ENCODE data around the gene GHSR. TPM values are rescaled to one million over a fixed set of nuclear protein-coding genes. Genes with fewer than 3 reads are reported as not detected.
A peak's percentile ranks its signal among the peaks of the same experiment; 100 is the strongest.
"Not testable (repeated sequence)": the region's sequence is repeated elsewhere in the genome, so short reads cannot be mapped to it uniquely, and the experiment has no call there.

The GHSR gene
- total RNA-seq (not detected), polyA plus RNA-seq (not detected), total RNA-seq (not detected)

- Histone ChIP-seq H3K9me3 (ENCODE audit: control insufficient read depth in 2 of 3, low read length in 3 of 3) (no peaks in the 10 kb centered on the region), H3K4me1 (ENCODE audit: control insufficient read depth in 2 of 2, insufficient read depth in 2 of 2, low read length in 2 of 2) (peaks cover 15 to 20% of the 10 kb centered on the region in 2 donors), H3K27ac (ENCODE audit: low read depth, low read length) (no peak within 1 kb of the TSS), H3K4me3 (ENCODE audit: low read length) (peak within 1 kb of the TSS; percentile 34), H3K36me3 (ENCODE audit: control insufficient read depth in 2 of 3, insufficient read depth in 3 of 3, low read length in 3 of 3) (no peaks in the 10 kb centered on the region), H3K27me3 (ENCODE audit: control insufficient read depth in 2 of 2, insufficient read depth in 2 of 2, low read length in 2 of 2) (peaks cover 0 to 30% of the 10 kb centered on the region in 2 donors)
- Mint-ChIP-seq H3K9me3 (peaks cover 0 to 18% (median 4%) of the 10 kb centered on the region in 11 donors), H3K4me1 (peaks cover 24 to 38% (median 34%) of the 10 kb centered on the region in 7 donors), H3K4me3 (peak within 1 kb of the TSS; percentile 58 to 89 (median 77)), H3K36me3 (peaks cover 3 to 9% (median 7%) of the 10 kb centered on the region in 5 donors), H3K27me3 (peaks cover 58 to 82% (median 79%) of the 10 kb centered on the region in 5 donors), H3K27ac (peak within 1 kb of the TSS in 2 of 9 donors; percentile 9 to 39)
- ChIA-PET POLR2A (no interaction called here), CTCF (no interaction called here)
- peak; percentile 61 for ATAC-seq
- intact Hi-C loops (cut with micrococcal nuclease) = no loop called here
- peak in 1 of 9 donors; percentile 30 for DNase-seq
These were observed at the start of gene GHSR for GRCh38 chr3:172447611-172448579. GHSR (minus strand) TSS chr3:172448456; CDS start chr3:172448413, 43 bp downstream.

- peaks cover 0 to 14% (median 0%) of the 10 kb centered on the region in 11 donors for H3K9me3 Mint-ChIP-seq
- ChIA-PET CTCF (interaction anchor here (1.1 kb wide), 1 partner anchor 106 kb away, joined by 20 read pairs; no protein-coding TSS in a partner anchor), POLR2A (interaction anchor here (1.1 kb wide), 1 partner anchor 104 kb away, joined by 5 read pairs; no protein-coding TSS in a partner anchor)
- not testable (repeated sequence) for H3K27ac ChIP-seq (ENCODE audit: low read depth, low read length); H3K36me3 ChIP-seq (ENCODE audit: control insufficient read depth in 2 of 3, insufficient read depth in 3 of 3, low read length in 3 of 3); H3K4me1 ChIP-seq (ENCODE audit: control insufficient read depth in 2 of 2, insufficient read depth in 2 of 2, low read length in 2 of 2); H3K27me3 ChIP-seq (ENCODE audit: control insufficient read depth in 2 of 2, insufficient read depth in 2 of 2, low read length in 2 of 2); H3K9me3 ChIP-seq (ENCODE audit: control insufficient read depth in 2 of 3, low read length in 3 of 3); H3K27me3 Mint-ChIP-seq; H3K4me3 ChIP-seq (ENCODE audit: low read length)
- peak overlapping the region in 6 of 9 donors; percentile 17 to 83 (median 49) for H3K27ac Mint-ChIP-seq
- ATAC-seq = peak; percentile 87
- intact Hi-C loops (cut with micrococcal nuclease) = loop anchor here (1.0 to 2.0 kb wide), 12 partner anchors 27 to 261 kb away; partner anchors contain the start of genes ECT2 (in 1 of the 2) and TNFSF10 (in 1 of the 2)
- H3K4me1 Mint-ChIP-seq = peaks cover under 1 to 15% (median 7%) of the 10 kb centered on the region in 7 donors
- peak overlapping the region in 4 of 10 donors; percentile 1 to 74 (median 38) for H3K4me3 Mint-ChIP-seq
- DNase-seq = peak; percentile 48 to 77 (median 68)
- peaks cover 0 to 31% (median 3%) of the 10 kb centered on the region in 5 donors for H3K36me3 Mint-ChIP-seq
These were observed 42.0 kb upstream of the GHSR start for GRCh38 chr3:172490198-172490669.

GRCh38 chr3:172478116-172478515 is 29.9 kb upstream of the GHSR start:
- H3K9me3 ChIP-seq (ENCODE audit: control insufficient read depth in 2 of 3, low read length in 3 of 3) = no peaks in the 10 kb centered on the region
- peaks cover 5 to 18% (median 12%) of the 10 kb centered on the region in 7 donors for H3K4me1 Mint-ChIP-seq
- no peak overlapping the region for H3K27ac ChIP-seq (ENCODE audit: low read depth, low read length)
- H3K4me3 Mint-ChIP-seq = no peak overlapping the region
- H3K27me3 ChIP-seq (ENCODE audit: control insufficient read depth in 2 of 2, insufficient read depth in 2 of 2, low read length in 2 of 2) = no peaks in the 10 kb centered on the region
- no peak overlapping the region for H3K4me3 ChIP-seq (ENCODE audit: low read length)
- POLR2A ChIA-PET = no interaction called here
- no peak for ATAC-seq
- no peak for DNase-seq
- H3K36me3 ChIP-seq (ENCODE audit: control insufficient read depth in 2 of 3, insufficient read depth in 3 of 3, low read length in 3 of 3) = no peaks in the 10 kb centered on the region
- CTCF ChIA-PET = interaction anchor here (0.7 to 1.7 kb wide), 4 partner anchors 44 to 141 kb away, joined by 3 to 4 read pairs (median 4); partner anchors contain the start of gene TNFSF10
- peak overlapping the region in 2 of 9 donors; percentile 58 to 76 for H3K27ac Mint-ChIP-seq
- no peaks in the 10 kb centered on the region for H3K9me3 Mint-ChIP-seq
- H3K27me3 Mint-ChIP-seq = peaks cover 0 to 9% (median 0%) of the 10 kb centered on the region in 5 donors
- intact Hi-C loops (cut with micrococcal nuclease) = loop anchor here (5.0 to 10.0 kb wide), 3 partner anchors 146 to 1516 kb away; partner anchors contain the start of gene FNDC3B (in 1 of the 2)
- H3K36me3 Mint-ChIP-seq = peaks cover 0 to 1% (median 0%) of the 10 kb centered on the region in 5 donors
- no peaks in the 10 kb centered on the region for H3K4me1 ChIP-seq (ENCODE audit: control insufficient read depth in 2 of 2, insufficient read depth in 2 of 2, low read length in 2 of 2)

GRCh38 chr3:172476347-172476746 is 28.1 kb upstream of the GHSR start:
- Mint-ChIP-seq H3K27me3 (peaks cover 0 to 10% (median 4%) of the 10 kb centered on the region in 5 donors), H3K9me3 (peaks cover 0 to 7% (median 0%) of the 10 kb centered on the region in 11 donors), H3K36me3 (no peaks in the 10 kb centered on the region), H3K4me1 (peaks cover 5 to 18% (median 12%) of the 10 kb centered on the region in 7 donors), H3K27ac (no peak overlapping the region), H3K4me3 (peak overlapping the region; percentile 27 to 95 (median 90))
- ChIA-PET CTCF (interaction anchor here (0.6 to 1.7 kb wide), 6 partner anchors 18 to 143 kb away, joined by 3 to 5 read pairs (median 4); partner anchors contain the start of gene TNFSF10), POLR2A (interaction anchor here (0.6 to 1.1 kb wide), 3 partner anchors 58 to 132 kb away, joined by 3 read pairs; no protein-coding TSS in a partner anchor)
- no peaks in the 10 kb centered on the region for H3K9me3 ChIP-seq (ENCODE audit: control insufficient read depth in 2 of 3, low read length in 3 of 3)
- no peak for DNase-seq
- no peaks in the 10 kb centered on the region for H3K36me3 ChIP-seq (ENCODE audit: control insufficient read depth in 2 of 3, insufficient read depth in 3 of 3, low read length in 3 of 3)
- intact Hi-C loops (cut with micrococcal nuclease) = loop anchor here (2.0 to 10.0 kb wide), 4 partner anchors 16 to 1514 kb away; partner anchors contain the start of gene FNDC3B (in 1 of the 2)
- no peak overlapping the region for H3K27ac ChIP-seq (ENCODE audit: low read depth, low read length)
- peak overlapping the region; percentile 61 for H3K4me3 ChIP-seq (ENCODE audit: low read length)
- H3K27me3 ChIP-seq (ENCODE audit: control insufficient read depth in 2 of 2, insufficient read depth in 2 of 2, low read length in 2 of 2) = no peaks in the 10 kb centered on the region
- H3K4me1 ChIP-seq (ENCODE audit: control insufficient read depth in 2 of 2, insufficient read depth in 2 of 2, low read length in 2 of 2) = no peaks in the 10 kb centered on the region
- ATAC-seq = no peak

- H3K27me3 ChIP-seq (ENCODE audit: control insufficient read depth in 2 of 2, insufficient read depth in 2 of 2, low read length in 2 of 2) = no peaks in the 10 kb centered on the region
- no peaks in the 10 kb centered on the region for H3K36me3 ChIP-seq (ENCODE audit: control insufficient read depth in 2 of 3, insufficient read depth in 3 of 3, low read length in 3 of 3)
- CTCF ChIA-PET = interaction anchor here (1.6 kb wide), 1 partner anchor 17 kb away, joined by 5 read pairs; no protein-coding TSS in a partner anchor
- intact Hi-C loops (cut with micrococcal nuclease) = loop anchor here (2.0 to 10.0 kb wide), 4 partner anchors 15 to 1513 kb away; partner anchors contain the start of gene FNDC3B (in 1 of the 2)
- peaks cover 0 to 7% (median 0%) of the 10 kb centered on the region in 11 donors for H3K9me3 Mint-ChIP-seq
- ATAC-seq = no peak
- H3K9me3 ChIP-seq (ENCODE audit: control insufficient read depth in 2 of 3, low read length in 3 of 3) = no peaks in the 10 kb centered on the region
- peaks cover 0 to 11% (median 6%) of the 10 kb centered on the region in 5 donors for H3K27me3 Mint-ChIP-seq
- H3K36me3 Mint-ChIP-seq = no peaks in the 10 kb centered on the region
- no peak overlapping the region for H3K4me3 ChIP-seq (ENCODE audit: low read length)
- peak overlapping the region in 1 of 10 donors; percentile 92 for H3K4me3 Mint-ChIP-seq
- POLR2A ChIA-PET = interaction anchor here (0.6 kb wide), 1 partner anchor 58 kb away, joined by 3 read pairs; no protein-coding TSS in a partner anchor
- no peak overlapping the region for H3K27ac Mint-ChIP-seq
- no peak overlapping the region for H3K27ac ChIP-seq (ENCODE audit: low read depth, low read length)
- no peaks in the 10 kb centered on the region for H3K4me1 ChIP-seq (ENCODE audit: control insufficient read depth in 2 of 2, insufficient read depth in 2 of 2, low read length in 2 of 2)
- DNase-seq = no peak
- peaks cover 5 to 18% (median 12%) of the 10 kb centered on the region in 7 donors for H3K4me1 Mint-ChIP-seq
These were observed 27.4 kb upstream of the GHSR start for GRCh38 chr3:172475703-172476102.

- no peak for ATAC-seq
- no peaks in the 10 kb centered on the region for H3K9me3 ChIP-seq (ENCODE audit: control insufficient read depth in 2 of 3, low read length in 3 of 3)
- POLR2A ChIA-PET = interaction anchor here (0.7 kb wide), 1 partner anchor 51 kb away, joined by 4 read pairs; no protein-coding TSS in a partner anchor
These were observed 23.6 kb upstream of the GHSR start for GRCh38 chr3:172471903-172472302.

More at GRCh38 chr3:172471903-172472302, 23.6 kb upstream of the GHSR start:
- no peak for DNase-seq
- Mint-ChIP-seq H3K27me3 (peaks cover 9 to 29% (median 24%) of the 10 kb centered on the region in 5 donors), H3K27ac (no peak overlapping the region), H3K4me1 (peaks cover under 1 to 9% (median 6%) of the 10 kb centered on the region in 7 donors), H3K9me3 (peaks cover 0 to 7% (median 0%) of the 10 kb centered on the region in 11 donors), H3K4me3 (no peak overlapping the region), H3K36me3 (no peaks in the 10 kb centered on the region)
- H3K4me1 ChIP-seq (ENCODE audit: control insufficient read depth in 2 of 2, insufficient read depth in 2 of 2, low read length in 2 of 2) = no peaks in the 10 kb centered on the region
- no peak overlapping the region for H3K27ac ChIP-seq (ENCODE audit: low read depth, low read length)
- H3K4me3 ChIP-seq (ENCODE audit: low read length) = no peak overlapping the region
- H3K36me3 ChIP-seq (ENCODE audit: control insufficient read depth in 2 of 3, insufficient read depth in 3 of 3, low read length in 3 of 3) = no peaks in the 10 kb centered on the region
- H3K27me3 ChIP-seq (ENCODE audit: control insufficient read depth in 2 of 2, insufficient read depth in 2 of 2, low read length in 2 of 2) = no peaks in the 10 kb centered on the region
- intact Hi-C loops (cut with micrococcal nuclease) = loop anchor here in 1 of 2 donors (10.0 kb wide), 1 partner anchor 437 kb away; the partner anchor contains the start of gene FNDC3B
- CTCF ChIA-PET = interaction anchor here (0.7 to 1.3 kb wide), 2 partner anchors 10 to 188 kb away, joined by 4 to 5 read pairs; no protein-coding TSS in a partner anchor

Data from naive thymus-derived CD4-positive, alpha-beta T cell (primary cell).